NCI-H187 (cell line): ENCODE results near the gene ZNF540.
"Not testable (repeated sequence)": the region's sequence is repeated elsewhere in the genome, so short reads cannot be mapped to it uniquely, and the experiment has no call there.

Experiments used
- DNase-seq, 2 experiments: peaks; one replicate each; lab custom pipeline; 2025; lab: John Stamatoyannopoulos, UW

The ZNF540 gene

DNA sequence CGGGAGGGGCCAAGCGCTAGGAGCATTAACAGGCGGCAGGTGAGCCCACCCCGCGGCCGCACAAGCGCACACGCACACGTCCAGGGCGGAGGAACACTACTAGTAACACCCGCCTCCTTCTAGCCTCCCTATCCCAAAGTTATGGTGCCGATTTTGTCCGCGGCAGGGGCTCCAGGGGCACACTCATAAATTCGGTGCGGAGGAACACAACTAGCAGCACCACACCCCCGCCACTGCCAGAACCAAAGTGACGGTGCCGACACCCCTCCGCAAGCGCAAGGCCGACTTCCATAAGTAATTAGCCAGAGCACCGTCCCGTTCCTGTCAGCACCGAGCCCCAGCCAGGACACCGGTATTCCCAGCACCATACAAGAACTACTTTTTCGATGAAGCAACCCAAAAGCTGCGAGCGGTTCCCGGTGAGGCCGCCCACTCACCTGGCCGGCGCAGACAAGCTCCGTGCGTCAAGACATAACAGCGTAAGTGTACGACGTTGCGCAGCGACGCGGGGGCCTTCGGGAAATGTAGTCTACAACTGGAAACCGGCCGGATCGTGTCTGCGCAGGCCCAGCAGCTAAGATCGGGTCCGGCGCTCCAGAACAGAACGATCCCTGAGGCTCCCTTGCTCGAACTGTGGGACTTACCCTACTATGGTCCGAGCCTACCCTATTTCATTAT is at the start of gene ZNF540, which contains the start of gene ZNF571:
Gene ZNF540, plus strand, starts transcription at position 573 of the 678 bp plus-strand sequence. CDS start 3,572 bp downstream, outside the sequence.
Gene ZNF571, minus strand, starts transcription at position 489 of the 678 bp plus-strand sequence. CDS start 8,116 bp downstream, outside the sequence.
- DNase-seq: peak; percentile 91 to 93

DNA sequence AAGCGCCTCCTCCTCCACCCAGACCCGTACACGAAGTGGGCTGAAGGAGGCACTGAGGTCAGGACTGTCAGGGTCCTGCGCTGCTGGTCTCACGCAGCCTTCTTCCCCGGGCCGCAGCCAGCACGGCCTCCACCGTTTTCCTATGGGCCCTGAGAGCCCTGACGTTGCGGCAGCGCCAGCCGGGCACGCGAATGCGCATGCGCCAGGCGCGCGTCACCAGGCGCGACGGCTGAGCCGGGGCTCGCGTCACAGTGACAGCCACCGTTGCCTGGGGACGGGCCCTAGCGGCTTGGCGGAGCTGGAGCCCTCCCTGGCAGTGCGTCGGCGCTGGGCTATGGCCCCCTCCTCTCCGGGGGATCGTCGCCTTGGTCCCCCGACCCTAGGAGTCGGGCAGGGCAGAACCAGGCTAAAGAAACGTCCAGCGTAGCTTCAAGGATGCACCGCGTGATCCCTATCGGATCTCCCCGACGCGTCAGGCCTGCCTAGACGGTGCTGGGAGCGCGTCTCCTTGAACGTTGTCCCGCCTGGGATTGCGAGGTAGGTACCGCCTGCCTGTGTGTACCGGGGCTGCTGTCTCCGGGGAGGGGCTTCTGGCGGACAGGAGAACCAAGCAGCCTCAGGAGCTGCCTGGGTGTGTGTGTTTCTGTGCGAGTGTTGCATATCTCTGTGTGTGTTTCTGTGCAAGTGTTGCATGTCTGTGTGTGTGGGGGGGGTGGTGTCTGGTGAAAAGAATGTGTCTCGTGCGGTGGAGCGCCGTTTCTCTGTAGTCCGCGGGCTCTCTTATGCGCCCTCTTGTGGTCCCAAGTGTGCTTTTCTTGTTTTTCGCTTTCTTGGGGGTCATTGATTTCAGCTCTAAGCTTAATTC is 43.3 kb upstream of the ZNF540 start:
- peak; percentile 5 to 17 for DNase-seq

DNA sequence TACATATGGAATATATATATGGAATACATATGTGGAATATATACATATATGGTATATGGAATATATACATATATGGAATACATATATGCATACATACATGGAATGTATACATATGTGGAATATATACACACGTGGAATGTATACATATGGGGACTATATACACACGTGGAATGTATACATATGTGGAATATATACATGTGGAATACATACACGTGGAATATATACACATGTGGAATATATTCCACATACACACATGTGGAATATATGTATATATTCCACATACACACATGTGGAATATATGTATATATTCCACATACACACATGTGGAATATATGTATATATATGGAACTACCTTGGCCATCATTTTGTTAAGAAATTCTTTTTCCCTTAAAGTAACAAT is 31.2 kb upstream of the ZNF540 start:
- no peak for DNase-seq

DNA sequence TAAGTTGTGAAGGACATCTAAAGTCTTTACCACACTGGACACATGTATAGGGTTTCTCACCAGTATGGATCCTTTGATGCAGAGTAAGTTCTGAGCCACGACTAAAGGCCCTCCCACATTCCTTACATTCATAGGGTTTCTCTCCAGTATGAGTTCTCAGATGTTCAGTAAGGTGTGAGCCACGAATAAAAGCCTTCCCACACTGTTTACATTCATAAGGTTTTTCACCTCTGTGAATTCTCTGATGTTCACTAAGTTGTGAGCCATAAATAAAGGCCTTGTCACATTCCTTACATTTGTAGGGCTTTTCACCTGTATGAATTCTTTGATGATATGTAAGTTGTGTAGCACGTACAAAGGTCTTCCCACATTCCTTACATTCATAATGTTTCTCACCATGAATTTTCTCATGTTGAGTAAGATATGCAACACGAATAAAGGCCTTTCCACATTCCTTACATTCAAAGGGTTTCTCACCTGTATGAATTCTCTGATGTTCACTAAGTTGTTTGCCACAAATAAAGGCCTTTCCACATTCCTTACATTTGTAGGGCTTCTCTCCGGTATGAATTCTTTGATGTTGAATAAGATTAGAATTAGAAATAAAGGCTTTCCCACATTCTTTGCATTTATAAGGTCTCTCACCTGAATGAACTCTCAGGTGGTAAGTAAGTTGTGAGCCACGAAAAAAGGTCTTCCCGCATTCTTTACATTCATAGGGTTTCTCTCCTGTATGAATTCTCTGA is 29.9 kb upstream of the ZNF540 start:
- no peak for DNase-seq

DNA sequence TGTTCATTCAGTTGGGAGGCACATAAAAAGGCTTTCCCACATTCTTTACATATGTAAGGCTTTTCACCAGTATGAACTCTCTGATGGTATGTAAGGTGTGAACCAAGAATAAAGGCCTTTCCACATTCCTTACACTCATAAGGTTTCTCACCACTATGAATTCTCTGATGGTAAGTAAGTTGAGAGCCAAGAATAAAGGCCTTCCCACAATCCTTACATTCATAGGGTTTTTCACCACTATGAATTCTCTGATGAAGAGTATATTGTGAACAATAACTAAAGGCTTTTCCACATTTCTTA is 29.4 kb upstream of the ZNF540 start:
- DNase-seq: no peak

DNA sequence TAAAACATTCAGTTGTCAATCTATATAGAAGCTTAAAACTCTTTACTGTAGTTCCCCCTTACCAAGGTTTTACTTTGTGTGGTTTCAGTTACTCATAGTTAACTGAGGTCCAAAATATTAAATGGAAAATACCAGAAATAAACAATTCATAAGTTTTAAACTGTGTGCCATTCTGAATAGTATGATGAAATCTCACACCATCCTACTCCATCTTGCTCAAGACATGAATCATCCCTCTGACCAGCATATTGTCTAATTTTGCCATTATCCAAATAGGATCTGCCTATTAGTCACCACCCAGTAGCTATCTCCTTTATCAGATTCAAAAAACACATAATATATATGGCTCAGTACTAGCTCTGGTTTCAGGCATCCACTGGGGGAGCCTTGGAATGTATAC is 22.5 kb upstream of the ZNF540 start:
- DNase-seq: no peak

DNA sequence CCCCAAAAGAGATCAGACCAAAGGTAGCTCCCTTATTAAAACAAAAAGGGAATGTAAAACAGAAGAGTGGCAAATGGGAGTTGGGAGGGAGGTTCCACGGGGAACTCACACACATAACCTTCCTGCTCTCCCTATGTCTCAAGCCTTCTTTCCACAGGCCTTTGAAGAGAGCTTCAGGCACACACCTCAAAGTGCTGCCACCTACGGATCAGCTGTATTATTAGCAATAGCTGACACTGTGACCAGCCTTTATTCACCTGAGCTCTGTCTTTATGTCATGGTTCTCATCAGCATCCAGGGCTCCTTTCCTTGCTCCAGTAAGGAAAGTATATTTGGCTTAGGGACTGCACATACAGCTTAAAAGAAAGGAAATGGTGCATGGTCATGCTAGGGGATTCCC is 11.3 kb upstream of the ZNF540 start:
- DNase-seq: no peak

DNA sequence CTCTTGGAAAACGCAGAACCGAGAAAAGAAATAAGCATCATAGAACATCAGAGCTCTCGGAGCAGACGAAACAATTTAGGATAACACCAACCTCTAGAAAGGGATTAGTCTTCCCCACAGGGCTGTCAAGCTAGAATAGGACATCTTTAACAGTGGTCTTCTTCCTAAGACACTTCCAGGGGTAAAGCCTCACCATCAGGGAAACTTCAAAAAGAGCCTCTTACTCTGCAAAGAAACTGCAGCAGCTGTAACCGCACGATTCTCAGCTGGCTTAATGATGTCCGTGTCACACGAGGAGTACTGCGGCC is 726 bp upstream of the ZNF540 start:
- DNase-seq: peak in 1 of 2 experiments; percentile 62

DNA sequence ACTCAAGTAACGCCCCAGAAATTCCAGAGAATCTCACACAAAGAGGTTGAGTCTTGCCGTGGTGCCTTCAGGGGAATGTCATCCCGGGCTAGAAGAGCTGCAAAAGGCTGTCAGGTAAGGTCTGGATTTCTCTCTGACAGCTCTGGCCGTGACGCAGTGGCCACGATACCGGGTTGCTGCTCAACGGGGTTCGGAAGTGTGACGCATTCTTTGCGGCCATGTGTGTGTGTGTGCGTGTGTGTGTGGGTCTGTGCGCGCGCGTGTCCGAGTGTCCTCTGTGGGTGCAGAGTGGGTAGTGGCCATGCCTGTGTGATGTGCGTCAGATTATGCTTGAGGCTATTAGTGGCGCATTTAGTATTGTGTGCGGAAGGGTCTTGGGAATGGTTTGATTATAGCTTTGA is 306 bp downstream of the ZNF540 start:
- DNase-seq: no peak

DNA sequence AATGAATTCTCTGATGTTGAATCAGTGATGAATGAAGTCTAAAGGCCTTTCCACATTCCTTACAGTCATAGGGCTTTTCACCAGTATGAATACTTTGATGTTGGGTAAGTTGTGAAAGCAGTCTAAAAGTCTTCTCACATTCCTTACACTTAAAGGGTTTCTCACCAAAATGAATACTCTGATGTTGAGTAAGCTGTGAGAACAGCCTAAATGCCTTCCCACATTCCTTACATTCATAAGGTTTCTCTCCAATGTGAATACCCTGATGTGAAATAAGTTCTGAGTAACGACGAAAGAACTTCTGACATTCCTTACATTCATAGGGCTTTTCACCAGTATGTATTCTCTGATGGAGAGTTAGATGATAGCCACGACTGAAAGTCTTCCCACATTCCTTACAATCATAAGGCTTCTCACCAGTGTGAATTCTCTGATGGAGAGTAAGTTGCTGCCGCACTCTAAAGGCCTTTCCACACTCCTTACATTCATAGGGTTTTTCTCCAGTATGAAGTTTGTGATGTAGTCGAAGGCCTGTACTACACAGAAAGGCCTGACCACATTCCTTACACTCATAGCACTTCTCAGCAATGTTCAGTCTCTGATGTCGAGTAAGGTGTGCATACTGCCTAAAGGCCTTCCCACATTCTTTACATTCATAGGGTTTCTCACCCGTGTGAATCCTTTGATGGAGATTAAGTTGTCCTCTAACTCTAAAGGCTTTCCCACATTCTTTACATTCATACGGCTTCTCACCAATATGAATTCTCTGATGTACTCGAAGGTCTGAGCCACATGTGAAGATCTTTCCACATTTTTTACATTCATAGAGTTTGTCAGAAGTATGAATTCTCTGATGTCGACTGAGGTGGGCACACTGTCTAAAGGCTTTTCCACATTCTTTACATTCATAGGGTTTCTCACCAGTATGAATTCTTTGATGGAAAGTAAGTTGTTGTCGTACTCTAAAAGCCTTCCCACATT is 40.7 kb downstream of the ZNF540 start:
- DNase-seq: no peak

DNA sequence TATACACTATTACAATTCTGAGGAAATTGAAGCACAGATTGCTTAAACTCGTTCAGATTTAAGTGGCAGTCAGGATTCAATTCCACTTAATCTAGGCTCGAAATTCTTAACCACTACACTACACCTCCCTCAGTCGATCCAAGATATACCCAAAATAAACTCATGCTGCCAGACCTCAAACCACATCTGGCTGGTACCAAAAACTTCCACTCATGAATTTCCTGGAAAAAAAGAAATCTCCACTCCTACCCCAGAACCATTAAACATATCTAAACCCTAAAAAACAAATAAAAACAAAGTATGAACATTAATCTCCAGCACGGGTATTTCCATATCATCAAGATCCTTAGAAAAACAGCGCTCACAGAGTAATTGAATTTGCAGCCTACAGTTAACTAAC is 59.4 kb downstream of the ZNF540 start:
- DNase-seq: peak in 1 of 2 experiments; percentile 29

DNA sequence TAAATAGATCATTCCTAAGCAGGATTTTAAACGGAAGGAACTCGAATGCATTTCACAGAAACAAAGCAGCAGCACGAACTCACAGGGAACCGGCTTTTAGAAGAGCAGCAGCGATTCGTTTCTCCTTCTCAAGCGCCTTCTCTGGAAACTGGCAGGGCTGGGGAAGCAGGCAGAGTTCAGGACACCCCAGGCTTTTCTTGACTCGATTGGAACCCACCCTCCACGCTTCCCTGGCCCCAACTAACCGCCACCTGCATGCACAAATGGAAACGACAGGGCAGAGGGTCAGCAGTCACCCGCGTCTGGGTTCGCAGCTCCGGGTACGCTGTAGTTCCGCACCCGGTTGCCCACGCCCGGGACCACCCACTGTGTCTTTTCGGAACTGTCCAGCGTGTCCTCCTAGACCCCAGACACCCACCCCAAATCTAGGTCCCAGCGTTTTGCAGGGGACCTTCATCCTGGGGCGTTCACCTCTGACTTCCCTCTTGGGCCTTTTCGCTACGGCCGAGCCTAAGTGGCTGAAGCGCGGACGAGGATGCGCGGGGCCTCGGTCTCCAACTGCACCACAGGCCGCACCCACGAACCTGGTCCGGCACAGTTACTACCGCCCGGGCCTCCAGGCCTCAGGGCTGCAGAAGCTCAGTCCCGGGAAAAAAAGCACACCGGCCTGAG is 60.1 kb downstream of the ZNF540 start:
- peak in 1 of 2 experiments; percentile 83 for DNase-seq

DNA sequence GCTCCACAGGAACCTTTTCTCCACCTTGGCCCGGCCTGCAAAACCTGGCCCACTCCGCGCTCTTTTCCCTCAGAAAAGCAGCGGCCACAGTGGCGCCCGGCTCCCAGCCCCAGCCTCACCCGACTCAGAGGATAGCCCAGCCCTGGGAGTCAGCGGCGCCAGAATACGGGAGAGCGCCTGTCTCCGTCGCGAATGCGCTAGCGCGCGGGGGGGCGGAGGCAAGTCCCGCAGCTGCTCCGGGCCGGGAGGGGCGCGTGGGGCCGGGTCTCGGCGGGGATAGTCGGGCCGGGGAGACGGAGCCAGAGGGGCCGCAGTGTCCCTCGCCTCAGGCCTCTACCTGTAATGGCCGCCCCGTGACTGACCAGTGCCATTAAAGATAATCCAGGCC is 60.6 kb downstream of the ZNF540 start, which contains the start of gene ZFP30:
Gene ZFP30, minus strand, starts transcription at position 165 of the 388 bp plus-strand sequence. CDS start 7,643 bp downstream, outside the sequence.
- peak; percentile 95 to 98 for DNase-seq

DNA sequence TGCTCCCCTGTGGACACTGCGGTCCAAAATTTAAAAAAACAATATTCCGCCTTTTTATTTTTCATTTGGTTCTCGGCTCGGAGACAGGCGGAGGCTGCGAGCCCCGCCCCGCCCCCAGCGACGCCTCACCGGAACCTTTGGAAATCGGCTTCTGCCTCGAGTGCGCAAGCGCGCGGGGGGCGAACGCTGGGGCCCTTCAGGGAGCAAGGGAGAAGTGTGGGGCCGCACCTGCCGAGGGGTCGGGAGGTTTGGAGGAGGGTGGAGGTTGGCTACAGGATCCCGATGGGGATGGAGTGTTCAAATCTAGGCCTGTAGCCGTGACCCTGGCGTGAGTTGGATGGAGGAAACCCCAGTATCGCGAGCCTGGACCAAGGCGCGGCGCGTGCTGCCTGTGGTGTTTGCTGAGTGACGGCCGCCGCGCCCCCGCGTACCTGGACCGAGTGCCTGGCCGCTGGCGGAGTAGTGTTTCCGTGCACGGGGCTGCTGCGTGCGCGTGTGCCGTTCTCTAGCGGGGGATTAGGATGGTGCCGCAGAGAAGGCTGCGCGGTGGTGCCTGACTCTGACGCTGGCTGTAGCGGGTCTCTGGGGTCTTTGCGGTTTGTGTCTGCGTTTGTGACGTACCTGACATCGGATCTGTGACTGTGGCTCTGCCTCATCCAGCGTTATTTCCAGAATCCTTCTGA is 61.2 kb downstream of the ZNF540 start:
- peak; percentile 93 to 98 for DNase-seq

DNA sequence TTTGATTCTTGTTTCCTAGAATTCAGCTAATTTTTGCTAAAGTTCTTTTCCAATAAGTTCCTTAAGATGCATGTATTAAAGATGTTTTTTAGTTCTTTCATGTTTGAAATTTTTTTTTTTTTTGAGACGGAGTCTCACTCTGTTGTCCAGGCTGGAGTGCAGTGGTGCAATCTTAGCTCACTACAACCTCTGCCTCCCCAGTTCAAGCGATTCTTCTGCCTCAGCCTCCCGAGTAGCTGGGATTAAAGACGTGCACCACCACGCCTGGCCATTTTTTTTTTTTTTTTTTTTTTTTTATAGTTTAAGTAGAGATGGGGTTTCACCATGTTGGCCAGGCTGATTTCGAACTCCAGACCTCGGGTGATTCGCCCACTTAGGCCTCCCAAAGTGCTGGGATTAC is 62.5 kb downstream of the ZNF540 start:
- not testable (repeated sequence) for DNase-seq
